M059J (cell line): Measurements from ENCODE around the gene CACUL1. TPM values are rescaled to one million over a fixed set of nuclear protein-coding genes. Genes with fewer than 3 reads are reported as not detected.

Experiments used
- DNase-seq: peaks from one replicate; pipeline ENCODE4 v3.0.0-alpha.2; 2012; ENCODE audit warnings: low read depth
- total RNA-seq: library from RNA; depleted of rRNA; stranded (reverse); fragments of >200 nt; shearing (Covaris generic); gene quantifications from 2 replicates; pipeline ENCODE4 v1.2.3, GENCODE V29; 2014

CACUL1 gene
- total RNA-seq, 1 experiment from 2014 or later = 33.7 TPM

GRCh38 chr10:118768041-118768919 is 13.5 kb upstream of the CACUL1 start:
- no peak for DNase-seq

GRCh38 chr10:118767297-118768040 is 12.7 kb upstream of the CACUL1 start:
- no peak for DNase-seq

- no peak for DNase-seq
Observed at GRCh38 chr10:118764195-118764594, 9.4 kb upstream of the CACUL1 start.

DNA sequence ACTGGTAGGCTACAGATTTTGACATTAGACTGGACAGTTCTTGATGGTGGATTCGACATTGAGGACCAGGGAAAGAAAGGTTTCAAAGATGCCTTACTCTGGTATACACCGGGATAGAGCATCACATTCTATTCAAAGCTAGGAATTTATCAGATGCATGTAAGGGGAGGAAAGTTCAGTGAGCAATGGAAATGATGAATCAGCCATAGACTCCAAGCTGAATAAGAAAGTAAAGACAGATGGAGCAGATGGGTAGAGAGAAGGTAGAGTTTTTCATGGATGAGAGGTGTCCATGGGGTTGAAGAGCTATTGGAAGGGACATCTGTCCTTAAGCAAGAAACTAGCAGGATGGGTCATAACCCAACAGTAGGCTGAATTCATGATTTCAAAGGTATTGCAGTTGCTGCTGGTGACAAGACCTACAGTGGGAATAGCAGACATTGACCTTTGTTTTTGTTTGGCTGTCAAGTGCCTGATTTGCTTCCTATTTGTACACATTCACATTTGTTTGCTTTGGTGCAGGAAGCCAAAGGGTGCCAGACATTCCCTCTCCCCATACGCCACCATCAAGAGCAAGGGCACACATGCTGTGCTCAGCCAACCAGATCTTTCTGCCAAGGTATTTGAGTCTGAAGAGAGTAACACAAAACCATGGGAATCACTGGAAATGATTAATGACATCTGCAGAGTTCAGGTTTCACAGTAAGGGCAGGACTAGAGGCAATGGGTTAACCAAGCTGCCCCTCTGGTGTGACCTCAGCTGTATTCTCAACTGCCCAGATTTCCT is 8.6 kb upstream of the CACUL1 start:
- peak; percentile 25 for DNase-seq

GRCh38 chr10:118760265-118760664 is 5.5 kb upstream of the CACUL1 start:
- no peak for DNase-seq

DNA sequence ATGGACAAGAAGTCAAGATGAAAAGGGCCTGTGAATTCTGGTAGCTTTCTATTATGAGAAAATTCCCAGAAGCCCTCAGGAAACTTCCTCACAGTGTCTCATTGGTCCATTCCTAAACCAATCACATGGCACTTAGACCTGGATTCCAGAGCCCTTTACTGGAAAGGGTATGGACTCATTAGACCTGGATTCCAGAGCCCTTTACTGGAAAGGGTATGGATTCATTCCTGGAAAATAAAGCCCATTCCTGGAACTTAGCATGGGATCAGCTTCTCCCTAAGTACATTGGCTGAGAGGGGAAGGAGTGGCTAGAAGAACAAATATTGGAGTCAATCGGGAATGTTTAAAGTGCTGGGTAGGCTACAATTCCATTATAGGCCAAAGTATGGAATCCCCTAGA is 3.7 kb upstream of the CACUL1 start:
- no peak for DNase-seq

DNA sequence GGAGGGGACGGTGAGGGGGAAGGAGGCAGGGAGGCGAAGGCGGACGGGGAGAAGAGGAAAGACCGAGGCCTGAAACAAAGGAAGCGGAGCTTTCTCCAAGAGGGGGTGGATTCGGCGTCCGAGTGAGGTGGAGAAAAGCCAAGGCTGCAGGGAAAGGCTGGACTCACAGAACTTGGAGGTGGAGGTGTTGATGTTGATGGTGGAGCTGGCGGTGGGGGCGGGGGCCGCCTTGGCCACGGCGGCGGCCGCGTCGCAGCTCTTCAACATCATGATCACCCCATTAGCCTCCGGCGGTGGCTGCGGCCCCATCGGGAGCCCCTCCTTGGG is 578 bp downstream of the CACUL1 start:
- peak; percentile 67 for DNase-seq

DNA sequence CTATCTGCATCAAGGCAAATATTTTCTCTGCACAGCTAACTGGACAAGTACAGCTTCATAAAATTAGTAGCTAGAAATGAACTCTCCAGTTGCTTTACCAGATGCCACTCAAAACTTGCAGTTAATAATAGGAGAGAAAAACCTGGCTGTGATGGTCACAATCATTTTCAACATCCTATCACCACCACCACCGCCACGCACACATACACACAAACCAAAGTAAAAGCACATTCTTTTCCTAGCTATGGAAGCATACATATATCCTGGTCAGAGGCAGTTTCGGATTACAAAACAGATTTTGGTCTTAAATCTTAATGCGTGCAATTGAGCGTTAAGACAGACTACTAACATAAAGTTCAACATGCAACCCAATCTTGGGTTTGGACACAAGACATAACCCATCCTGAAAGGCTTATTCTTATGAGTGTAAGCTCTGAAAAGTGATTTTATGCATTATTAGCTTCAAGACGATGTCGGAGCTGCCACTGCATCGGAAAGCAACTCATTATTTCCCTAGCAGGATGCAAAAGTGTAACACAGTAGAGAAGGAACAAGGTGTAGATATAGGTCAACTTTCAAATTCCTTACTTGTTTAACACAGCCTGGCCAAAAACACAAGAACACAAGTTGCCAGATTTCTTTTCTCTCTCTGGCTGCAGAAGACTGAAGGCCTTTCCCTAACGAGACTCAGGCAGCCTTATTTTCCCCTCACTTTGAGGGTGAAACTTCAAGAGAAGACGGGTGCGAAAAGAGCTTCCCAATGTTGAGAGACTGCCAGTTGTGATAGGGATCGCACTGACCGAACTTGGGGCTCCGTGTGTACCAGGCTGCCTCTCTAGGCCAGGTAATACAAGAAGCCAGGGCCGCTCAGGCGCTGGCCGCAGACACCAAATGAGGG is 1.2 kb downstream of the CACUL1 start:
- peak; percentile 24 for DNase-seq

DNA sequence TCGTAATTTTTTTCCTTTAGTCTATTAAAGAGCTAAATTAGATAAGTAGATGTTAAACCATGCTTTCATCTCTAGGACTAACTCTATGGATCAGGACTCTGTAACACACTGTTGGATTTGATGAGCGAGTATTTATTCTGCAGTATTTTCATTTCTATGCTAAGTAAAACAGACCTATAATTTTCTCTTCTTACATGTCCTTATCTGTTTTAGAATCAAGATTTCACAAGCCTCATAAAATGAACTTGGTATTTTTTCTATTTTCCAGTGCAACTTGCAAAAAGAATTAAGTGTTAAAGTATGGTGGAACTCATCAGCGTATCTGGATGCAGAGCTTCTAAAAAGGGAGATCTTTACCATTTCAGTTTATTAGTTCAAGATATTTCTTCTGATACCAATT is 2.4 kb downstream of the CACUL1 start:
- no peak for DNase-seq

DNA sequence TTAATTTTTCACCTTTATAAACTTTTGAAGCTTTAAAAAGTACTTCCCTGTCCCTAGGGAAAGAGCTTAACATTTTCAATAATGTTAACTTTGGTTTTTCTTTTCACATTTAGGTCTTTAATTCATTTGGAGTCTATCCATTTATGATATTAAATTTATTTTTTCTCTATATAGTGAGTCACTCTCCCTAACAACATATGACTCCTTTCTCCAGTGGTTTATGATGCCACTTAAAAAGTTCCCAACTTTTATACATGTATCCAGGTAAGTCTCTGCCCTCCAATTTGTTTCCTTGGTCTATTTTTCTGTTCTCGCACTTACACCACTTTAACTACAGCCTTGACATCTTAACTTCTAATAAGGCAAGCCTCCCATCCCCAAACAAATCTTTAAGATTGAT is 3.5 kb downstream of the CACUL1 start:
- DNase-seq = no peak

GRCh38 chr10:118748041-118748440 is 6.7 kb downstream of the CACUL1 start:
- no peak for DNase-seq

DNA sequence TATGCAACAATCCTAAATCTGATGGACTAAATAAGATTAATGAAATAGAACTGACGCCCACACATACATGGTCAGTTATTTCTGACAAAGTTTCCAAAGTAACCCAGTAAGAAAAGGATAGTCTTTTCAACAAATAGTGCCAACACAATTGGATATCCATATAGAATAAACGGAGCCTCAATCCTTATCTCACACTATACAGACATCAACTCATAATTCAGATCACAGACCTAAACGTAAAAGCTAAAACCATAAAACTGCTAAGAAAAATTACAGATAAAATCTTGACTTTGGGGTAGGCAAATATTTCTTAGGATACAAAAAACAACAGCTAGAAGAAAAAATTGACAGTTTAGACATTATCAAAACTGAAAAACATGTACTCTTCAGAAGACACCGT is 8.5 kb downstream of the CACUL1 start:
- no peak for DNase-seq

GRCh38 chr10:118745056-118745455 is 9.7 kb downstream of the CACUL1 start:
- no peak for DNase-seq

DNA sequence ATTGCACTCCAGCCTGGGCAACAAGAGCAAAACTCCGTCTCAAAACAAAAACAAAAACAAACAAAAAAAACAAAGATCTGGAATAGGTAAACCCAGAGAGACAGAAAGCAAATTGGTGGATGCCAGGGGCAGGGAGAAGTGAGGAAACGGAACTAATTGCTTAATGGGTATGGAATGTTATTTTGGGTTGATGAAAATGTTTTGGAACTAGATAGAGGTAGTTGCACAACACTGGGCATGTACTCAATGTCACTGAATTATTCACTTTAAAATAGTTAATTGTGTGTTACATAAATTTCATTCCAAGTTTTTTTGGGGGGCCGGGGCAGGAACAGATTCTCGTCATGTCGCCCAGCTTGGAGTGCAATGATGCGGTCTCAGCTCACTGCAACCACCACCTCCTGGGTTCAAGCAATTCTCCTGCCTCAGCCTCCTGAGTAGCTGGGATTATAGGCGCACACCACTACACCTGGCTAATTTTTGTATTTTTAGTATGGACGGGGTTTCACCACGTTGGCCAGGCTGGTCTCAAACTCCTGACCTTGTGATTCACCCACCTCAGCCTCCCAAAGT is 10.3 kb downstream of the CACUL1 start:
- peak; percentile 26 for DNase-seq

- DNase-seq = no peak
Observed at GRCh38 chr10:118742782-118743181, 12.0 kb downstream of the CACUL1 start.

DNA sequence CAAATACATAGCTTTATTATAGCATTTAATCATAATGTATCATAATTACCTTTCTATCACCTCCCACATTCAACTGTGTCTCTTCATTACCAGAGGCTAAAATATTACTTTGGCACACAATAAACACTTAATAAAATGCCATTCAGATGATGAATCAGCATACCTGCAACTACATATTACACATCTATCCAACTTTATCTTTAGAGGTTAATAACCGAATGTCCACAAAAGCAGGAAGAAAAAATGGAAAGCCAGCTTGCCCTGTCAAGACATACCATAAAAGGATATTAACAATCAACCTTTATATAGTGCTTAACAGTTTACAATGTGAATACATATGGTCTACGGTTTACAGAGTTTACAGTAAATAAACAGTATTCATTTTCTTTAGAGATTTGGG is 12.7 kb downstream of the CACUL1 start:
- DNase-seq = no peak

GRCh38 chr10:118738406-118738805 is 16.4 kb downstream of the CACUL1 start:
- DNase-seq = no peak

DNA sequence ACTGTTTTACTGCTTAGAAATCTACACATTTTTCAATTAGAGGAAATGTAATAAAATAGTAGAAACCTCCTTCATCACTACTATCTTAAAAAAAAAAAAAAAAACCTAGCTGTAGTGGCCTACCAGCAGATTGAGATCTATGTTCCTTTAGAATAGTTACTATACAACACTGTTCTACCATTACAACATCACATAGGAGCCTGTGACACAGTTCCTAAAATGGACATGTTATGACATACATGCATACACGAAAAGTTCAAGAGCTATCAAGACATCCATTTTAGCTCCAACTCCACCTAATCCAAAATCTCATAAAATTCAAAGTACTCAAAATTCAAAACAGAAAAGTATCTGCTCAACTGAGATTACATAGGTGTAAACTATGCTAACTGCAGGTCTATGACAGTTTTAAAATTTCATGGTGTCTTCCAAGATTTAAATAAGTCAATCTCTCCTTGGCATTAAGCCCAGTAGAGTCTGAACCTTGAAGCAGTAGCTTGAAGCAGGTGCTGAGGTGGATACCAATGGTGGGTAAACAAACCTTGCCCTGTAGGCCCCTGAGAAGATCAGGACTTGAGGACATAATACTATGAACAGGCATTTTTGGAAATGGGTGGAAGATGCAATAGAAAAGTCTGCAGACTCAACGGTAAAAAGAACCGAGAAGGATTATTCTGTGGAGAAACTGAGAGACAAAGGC is 17.0 kb downstream of the CACUL1 start:
- DNase-seq = no peak

GRCh38 chr10:118735294-118735693 is 19.5 kb downstream of the CACUL1 start:
- no peak for DNase-seq

GRCh38 chr10:118734475-118734874 is 20.3 kb downstream of the CACUL1 start:
- no peak for DNase-seq
